ENCODE results near the gene INO80. TPM values are rescaled to one million over a fixed set of nuclear protein-coding genes. Genes with fewer than 3 reads are reported as not detected.

The INO80 gene
- total RNA-seq, 6 experiments from 2014 or later = 18.3 to 23.6 (median 19.4) TPM

DNA sequence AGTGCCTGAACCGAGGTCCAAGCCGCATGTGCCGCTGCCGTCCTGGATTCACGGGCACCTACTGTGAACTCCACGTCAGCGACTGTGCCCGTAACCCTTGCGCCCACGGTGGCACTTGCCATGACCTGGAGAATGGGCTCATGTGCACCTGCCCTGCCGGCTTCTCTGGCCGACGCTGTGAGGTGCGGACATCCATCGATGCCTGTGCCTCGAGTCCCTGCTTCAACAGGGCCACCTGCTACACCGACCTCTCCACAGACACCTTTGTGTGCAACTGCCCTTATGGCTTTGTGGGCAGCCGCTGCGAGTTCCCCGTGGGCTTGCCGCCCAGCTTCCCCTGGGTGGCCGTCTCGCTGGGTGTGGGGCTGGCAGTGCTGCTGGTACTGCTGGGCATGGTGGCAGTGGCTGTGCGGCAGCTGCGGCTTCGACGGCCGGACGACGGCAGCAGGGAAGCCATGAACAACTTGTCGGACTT lies 179.8 kb downstream of the INO80 start:
- Mint-ChIP-seq H3K4me1 (ENCODE audit: low read depth) (peaks cover 21% of the 10 kb centered on the region), H3K4me3 (no peak overlapping the region), H3K27me3 (ENCODE audit: insufficient read depth) (peaks cover 1% of the 10 kb centered on the region), H3K9me3 (no peaks in the 10 kb centered on the region), H3K36me3 (ENCODE audit: low read depth) (no peaks in the 10 kb centered on the region), H3K27ac (no peak overlapping the region)
- no peak for DNase-seq
- TF ChIP-seq, protein P1, sequence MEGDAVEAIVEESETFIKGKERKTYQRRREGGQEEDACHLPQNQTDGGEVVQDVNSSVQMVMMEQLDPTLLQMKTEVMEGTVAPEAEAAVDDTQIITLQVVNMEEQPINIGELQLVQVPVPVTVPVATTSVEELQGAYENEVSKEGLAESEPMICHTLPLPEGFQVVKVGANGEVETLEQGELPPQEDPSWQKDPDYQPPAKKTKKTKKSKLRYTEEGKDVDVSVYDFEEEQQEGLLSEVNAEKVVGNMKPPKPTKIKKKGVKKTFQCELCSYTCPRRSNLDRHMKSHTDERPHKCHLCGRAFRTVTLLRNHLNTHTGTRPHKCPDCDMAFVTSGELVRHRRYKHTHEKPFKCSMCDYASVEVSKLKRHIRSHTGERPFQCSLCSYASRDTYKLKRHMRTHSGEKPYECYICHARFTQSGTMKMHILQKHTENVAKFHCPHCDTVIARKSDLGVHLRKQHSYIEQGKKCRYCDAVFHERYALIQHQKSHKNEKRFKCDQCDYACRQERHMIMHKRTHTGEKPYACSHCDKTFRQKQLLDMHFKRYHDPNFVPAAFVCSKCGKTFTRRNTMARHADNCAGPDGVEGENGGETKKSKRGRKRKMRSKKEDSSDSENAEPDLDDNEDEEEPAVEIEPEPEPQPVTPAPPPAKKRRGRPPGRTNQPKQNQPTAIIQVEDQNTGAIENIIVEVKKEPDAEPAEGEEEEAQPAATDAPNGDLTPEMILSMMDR (IDR thresholded peaks at IDR 0.05) = no peak

DNA sequence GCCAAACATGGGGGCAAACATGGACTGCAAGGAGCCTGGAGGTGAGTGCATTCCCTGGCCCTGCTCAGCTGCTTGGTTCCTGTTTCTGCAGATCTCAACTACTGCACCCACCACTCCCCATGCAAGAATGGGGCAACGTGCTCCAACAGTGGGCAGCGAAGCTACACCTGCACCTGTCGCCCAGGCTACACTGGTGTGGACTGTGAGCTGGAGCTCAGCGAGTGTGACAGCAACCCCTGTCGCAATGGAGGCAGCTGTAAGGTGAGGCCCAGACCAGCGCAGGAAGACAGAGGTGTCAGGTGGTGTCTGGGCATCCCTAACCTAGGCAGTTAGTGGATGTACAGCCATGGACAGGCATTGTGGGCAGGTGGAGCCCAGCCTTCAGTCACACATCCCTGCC lies 181.6 kb downstream of the INO80 start:
- Mint-ChIP-seq H3K4me1 (ENCODE audit: low read depth) (peaks cover 23% of the 10 kb centered on the region), H3K36me3 (ENCODE audit: low read depth) (no peaks in the 10 kb centered on the region)

DNA sequence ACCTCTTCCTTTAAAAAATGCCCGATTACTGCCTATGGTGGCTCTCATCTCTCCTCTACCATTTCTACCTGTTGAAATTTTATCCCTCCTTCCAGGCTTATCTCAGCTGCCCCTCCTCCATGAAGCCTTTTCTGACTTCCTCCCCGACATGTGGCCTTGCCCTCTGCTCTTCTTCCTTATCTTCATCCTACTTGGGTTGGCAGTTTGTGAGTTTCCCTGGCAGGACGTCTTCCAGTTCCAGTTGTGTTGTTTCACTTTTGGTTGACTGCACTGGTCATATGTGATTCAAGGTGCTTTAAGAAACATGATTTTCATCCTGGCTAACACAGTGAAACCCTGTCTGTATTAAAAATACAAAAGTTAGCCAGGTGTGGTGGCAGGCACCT lies 182.6 kb downstream of the INO80 start:
- H3K4me3 Mint-ChIP-seq = no peak overlapping the region

More for the DNA sequence above, 181.6 kb downstream of the INO80 start:
- peaks cover 4% of the 10 kb centered on the region for H3K27me3 Mint-ChIP-seq (ENCODE audit: insufficient read depth)
- H3K9me3 Mint-ChIP-seq = no peaks in the 10 kb centered on the region
- H3K4me3 Mint-ChIP-seq = no peak overlapping the region
- no peak for DNase-seq
- no peak overlapping the region for H3K27ac Mint-ChIP-seq
- TF ChIP-seq, protein P1 (IDR thresholded peaks at IDR 0.05) = no peak

DNA sequence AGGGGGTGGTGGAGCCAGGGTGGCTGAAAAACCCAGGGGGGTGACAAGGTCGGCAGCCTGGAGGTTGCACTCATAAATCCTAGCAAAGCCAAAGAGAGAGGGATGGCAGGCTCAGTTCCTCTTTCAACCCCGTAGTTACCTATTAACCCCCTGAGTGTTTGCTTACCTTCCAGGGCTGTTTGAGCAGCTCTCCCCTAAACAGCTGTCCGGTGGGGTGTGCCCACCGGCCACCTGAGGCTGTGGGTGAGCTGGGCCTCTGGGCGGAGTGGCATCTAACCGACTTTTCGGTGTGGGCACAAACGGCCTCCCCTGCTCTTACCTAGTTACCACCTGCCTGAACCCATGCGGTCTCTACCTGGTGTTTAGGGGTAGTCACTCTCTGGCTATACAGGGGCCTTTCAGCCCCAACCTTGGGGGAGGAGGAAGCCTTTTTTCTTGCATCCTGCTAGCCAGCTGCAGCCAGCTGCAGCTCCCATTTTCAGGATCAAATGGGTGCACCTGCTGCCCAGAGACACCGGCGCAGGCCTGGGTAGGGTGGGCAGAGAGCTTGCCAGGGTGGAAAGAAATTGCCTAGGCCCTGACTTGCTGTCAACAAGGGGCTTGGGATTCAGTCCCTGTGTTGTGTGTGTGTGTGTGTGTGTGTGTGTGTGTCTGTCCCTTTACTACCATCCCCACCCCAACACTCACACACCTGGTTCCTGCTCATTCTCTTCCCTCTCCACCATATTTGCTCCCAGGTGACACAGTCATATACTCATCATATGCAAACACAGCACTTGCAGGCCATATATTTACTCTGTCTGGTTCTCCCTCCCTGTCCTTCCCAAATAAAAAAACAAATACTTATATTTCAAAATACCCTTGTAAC lies 183.2 kb downstream of the INO80 start:
- no peak for DNase-seq
- TF ChIP-seq, protein P1 (IDR thresholded peaks at IDR 0.05) = no peak
- peaks cover 32% of the 10 kb centered on the region for H3K4me1 Mint-ChIP-seq (ENCODE audit: low read depth)
- peaks cover 12% of the 10 kb centered on the region for H3K27me3 Mint-ChIP-seq (ENCODE audit: insufficient read depth)
- H3K27ac Mint-ChIP-seq = no peak overlapping the region
- H3K9me3 Mint-ChIP-seq = no peaks in the 10 kb centered on the region
- H3K36me3 Mint-ChIP-seq (ENCODE audit: low read depth) = no peaks in the 10 kb centered on the region
- no peak overlapping the region for H3K4me3 Mint-ChIP-seq

More for the DNA sequence above, 182.6 kb downstream of the INO80 start:
- H3K27me3 Mint-ChIP-seq (ENCODE audit: insufficient read depth) = peaks cover 9% of the 10 kb centered on the region
- DNase-seq = no peak
- H3K9me3 Mint-ChIP-seq = no peaks in the 10 kb centered on the region
- no peak overlapping the region for H3K27ac Mint-ChIP-seq
- H3K36me3 Mint-ChIP-seq (ENCODE audit: low read depth) = no peaks in the 10 kb centered on the region
- TF ChIP-seq, protein P1 (IDR thresholded peaks at IDR 0.05) = no peak
- peaks cover 32% of the 10 kb centered on the region for H3K4me1 Mint-ChIP-seq (ENCODE audit: low read depth)

DNA sequence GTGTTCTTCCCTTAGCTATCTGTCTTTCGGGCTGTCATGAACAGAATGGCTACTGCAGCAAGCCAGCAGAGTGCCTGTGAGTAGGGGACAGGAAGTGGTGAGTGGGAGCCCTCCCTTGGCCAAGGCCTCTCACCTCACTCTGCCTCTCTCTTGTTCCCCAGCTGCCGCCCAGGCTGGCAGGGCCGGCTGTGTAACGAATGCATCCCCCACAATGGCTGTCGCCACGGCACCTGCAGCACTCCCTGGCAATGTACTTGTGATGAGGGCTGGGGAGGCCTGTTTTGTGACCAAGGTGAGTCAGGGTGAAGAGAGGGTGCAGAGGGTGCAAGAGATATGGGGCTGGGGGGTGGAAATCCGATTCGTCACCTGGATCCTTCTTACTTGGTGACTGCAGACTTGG lies 183.9 kb downstream of the INO80 start:
- H3K4me1 Mint-ChIP-seq (ENCODE audit: low read depth) = peaks cover 28% of the 10 kb centered on the region
- TF ChIP-seq, protein P1 (IDR thresholded peaks at IDR 0.05) = no peak
- no peak overlapping the region for H3K27ac Mint-ChIP-seq
- no peak overlapping the region for H3K4me3 Mint-ChIP-seq
- peaks cover 14% of the 10 kb centered on the region for H3K27me3 Mint-ChIP-seq (ENCODE audit: insufficient read depth)
- no peaks in the 10 kb centered on the region for H3K9me3 Mint-ChIP-seq
- no peaks in the 10 kb centered on the region for H3K36me3 Mint-ChIP-seq (ENCODE audit: low read depth)
- no peak for DNase-seq
